Urinary bladder (tissue), 4 donors: ENCODE measurements around the gene AGAP1. TPM values are rescaled to one million over a fixed set of nuclear protein-coding genes. Genes with fewer than 3 reads are reported as not detected.

Source experiments
- DNase-seq: peaks from one replicate; pipeline ENCODE4 v3.0.0-alpha.2; 2015; ENCODE audit errors: extremely low spot score
- H3K27ac ChIP-seq: one replicate; pipeline ENCODE4 v1.5.1; 2013; ENCODE audit warnings: low read depth, mild to moderate bottlenecking, moderate library complexity
- H3K36me3 ChIP-seq: one replicate; pipeline ENCODE4 v1.6.1; 2013; ENCODE audit warnings: mild to moderate bottlenecking, moderate library complexity; ENCODE audit not compliant: insufficient read depth
- H3K4me1 ChIP-seq: one replicate; pipeline ENCODE4 v1.6.1; 2013; ENCODE audit warnings: mild to moderate bottlenecking, moderate library complexity; ENCODE audit not compliant: insufficient read depth
- H3K4me3 ChIP-seq: one replicate; pipeline ENCODE4 v1.5.1; 2013; ENCODE audit warnings: low read depth, low read length
- WGBS: extraction: QIAGEN DNeasy Blood & Tissue Kit; methylation state at CpG from one replicate; pipeline ENCODE4 v1.1.7; 2013; 5-methylcytosine and 5-hydroxymethylcytosine counted together
- polyA plus RNA-seq: library from polyadenylated mRNA; stranded (reverse); fragments of 200-250 nt; gene quantifications from one replicate; pipeline ENCODE4 v1.2.3, GENCODE V29; 2013
- total RNA-seq: library from RNA; depleted of rRNA; stranded (reverse); fragments of >200 nt; gene quantifications from one replicate; pipeline ENCODE4 v1.2.3, GENCODE V29; 2014
- donor health status: healthy with polysubstance abuse.
- donor health status: healthy.

Gene AGAP1
- total and polyA plus RNA-seq, 2 donors, result 12.8 to 24.7 TPM

- H3K27ac ChIP-seq, result no peak overlapping the region
- H3K36me3 ChIP-seq, result no peaks in the 10 kb centered on the region
- no peaks in the 10 kb centered on the region for H3K4me1 ChIP-seq
- WGBS, result 54% methylated on average over 8 of the region's 8 CpGs
- no peak overlapping the region for H3K4me3 ChIP-seq
- DNase-seq, result peak; percentile 64
Measured at GRCh38 chr2:236073867-236074655, 580.2 kb downstream of the AGAP1 start.

DNA sequence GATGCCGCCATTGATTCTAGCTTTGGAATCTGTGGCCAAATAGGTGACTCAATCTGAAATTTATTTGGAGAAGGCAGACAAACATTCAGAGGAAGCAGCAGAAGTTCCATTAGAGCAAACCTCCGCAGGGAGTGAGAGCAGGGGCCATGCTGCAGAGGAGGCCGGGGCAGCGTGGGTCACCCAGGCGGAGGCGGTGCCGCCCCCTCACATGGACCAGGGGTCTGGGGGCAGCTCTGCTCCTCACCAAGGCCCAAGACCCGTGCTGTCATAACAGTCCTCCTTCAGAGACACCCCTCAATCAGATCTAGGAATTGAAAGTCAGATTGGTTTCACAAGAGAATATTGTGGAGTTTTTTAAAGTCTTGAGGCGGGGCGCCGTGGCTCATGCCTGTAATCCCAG lies 582.0 kb downstream of the AGAP1 start:
- Histone ChIP-seq H3K4me1 (no peaks in the 10 kb centered on the region), H3K27ac (no peak overlapping the region), H3K4me3 (no peak overlapping the region), H3K36me3 (no peaks in the 10 kb centered on the region)
- no peak for DNase-seq
- 97% methylated on average over 11 of the region's 11 CpGs for WGBS

GRCh38 chr2:236078297-236079255 lies 584.7 kb downstream of the AGAP1 start:
- Histone ChIP-seq H3K27ac (no peak overlapping the region), H3K36me3 (no peaks in the 10 kb centered on the region), H3K4me3 (no peak overlapping the region), H3K4me1 (no peaks in the 10 kb centered on the region)
- 72% methylated on average over 14 of the region's 14 CpGs for WGBS
- DNase-seq, result no peak

DNA sequence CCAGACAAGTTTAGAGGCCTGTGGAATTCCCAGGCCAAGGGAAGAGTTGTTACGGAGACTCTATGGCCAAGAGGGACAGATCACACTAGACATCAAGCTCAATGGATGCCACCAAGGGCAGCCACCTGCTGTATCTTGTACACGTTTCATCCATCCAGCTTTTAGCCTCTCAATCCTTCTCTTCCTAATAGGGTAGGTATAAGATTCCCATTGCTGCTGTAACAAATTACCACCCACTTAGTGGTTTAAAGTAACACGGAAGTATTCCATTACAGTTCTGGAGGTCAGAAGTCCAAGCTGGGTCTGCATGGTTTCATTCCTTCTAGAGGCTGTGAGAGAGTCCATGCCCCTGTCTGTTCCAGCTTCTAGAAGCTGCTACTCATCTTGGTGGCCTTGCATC lies 586.6 kb downstream of the AGAP1 start:
- H3K27ac ChIP-seq, result no peak overlapping the region
- no peaks in the 10 kb centered on the region for H3K36me3 ChIP-seq
- no peaks in the 10 kb centered on the region for H3K4me1 ChIP-seq
- WGBS, result 98% methylated on average over 3 of the region's 3 CpGs
- no peak overlapping the region for H3K4me3 ChIP-seq
- no peak for DNase-seq

GRCh38 chr2:236081171-236081570 lies 587.3 kb downstream of the AGAP1 start:
- 96% methylated on average over 11 of the region's 11 CpGs for WGBS
- no peak for DNase-seq
- no peak overlapping the region for H3K27ac ChIP-seq
- no peaks in the 10 kb centered on the region for H3K4me1 ChIP-seq
- H3K36me3 ChIP-seq, result no peaks in the 10 kb centered on the region
- H3K4me3 ChIP-seq, result no peak overlapping the region

DNA sequence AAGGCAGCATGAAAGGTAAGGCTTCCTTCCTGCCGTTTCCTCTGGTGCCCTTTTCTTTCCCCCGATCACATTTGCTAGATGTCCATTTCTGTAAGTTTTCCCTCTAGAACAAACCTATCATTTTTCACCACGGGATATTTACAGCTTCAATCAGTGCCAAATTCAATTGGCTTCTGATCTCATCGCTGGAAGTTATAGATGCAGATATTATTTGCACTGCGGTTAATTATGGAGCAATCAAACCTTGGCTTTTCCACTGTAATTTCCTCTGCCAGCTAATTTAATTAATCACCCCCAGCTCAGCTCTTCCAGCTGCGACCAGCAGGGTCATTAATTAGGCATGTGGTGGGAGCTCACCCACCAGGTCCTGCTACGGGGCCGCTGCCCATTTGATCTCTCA lies 588.2 kb downstream of the AGAP1 start:
- DNase-seq, result no peak
- no peak overlapping the region for H3K4me3 ChIP-seq

GRCh38 chr2:236083934-236084333 lies 590.1 kb downstream of the AGAP1 start:
- Histone ChIP-seq H3K36me3 (no peaks in the 10 kb centered on the region), H3K4me3 (no peak overlapping the region), H3K27ac (no peak overlapping the region), H3K4me1 (no peaks in the 10 kb centered on the region)
- WGBS, result 72% methylated on average over 8 of the region's 8 CpGs
- DNase-seq, result no peak

More for the DNA sequence above, 588.2 kb downstream of the AGAP1 start:
- no peaks in the 10 kb centered on the region for H3K36me3 ChIP-seq
- no peaks in the 10 kb centered on the region for H3K4me1 ChIP-seq
- 80% methylated on average over 8 of the region's 8 CpGs for WGBS
- no peak overlapping the region for H3K27ac ChIP-seq

DNA sequence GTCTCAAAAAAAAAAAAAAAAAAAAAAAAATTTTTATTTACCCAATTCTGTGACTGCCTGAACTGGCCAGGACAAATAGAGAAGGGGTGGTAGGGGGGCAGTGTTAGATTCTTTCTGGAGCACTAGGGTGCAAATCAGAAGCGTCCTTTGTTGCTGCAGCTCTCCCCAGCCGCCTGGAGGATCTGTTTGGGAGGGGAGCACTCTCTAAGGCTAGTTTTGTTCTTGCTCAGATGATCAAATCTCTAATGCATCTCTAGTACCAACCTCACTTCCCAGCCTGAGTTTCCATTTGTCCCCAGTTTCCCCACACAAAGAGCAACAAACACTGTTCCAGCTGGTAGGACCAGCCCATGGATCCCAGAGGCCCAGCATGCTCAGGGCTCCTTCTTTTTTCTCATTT lies 591.4 kb downstream of the AGAP1 start:
- Histone ChIP-seq H3K4me3 (no peak overlapping the region), H3K4me1 (no peaks in the 10 kb centered on the region), H3K27ac (no peak overlapping the region), H3K36me3 (no peaks in the 10 kb centered on the region)
- 96% methylated on average over 2 of the region's 2 CpGs for whole genome bisulfite sequencing
- no peak for DNase-seq

DNA sequence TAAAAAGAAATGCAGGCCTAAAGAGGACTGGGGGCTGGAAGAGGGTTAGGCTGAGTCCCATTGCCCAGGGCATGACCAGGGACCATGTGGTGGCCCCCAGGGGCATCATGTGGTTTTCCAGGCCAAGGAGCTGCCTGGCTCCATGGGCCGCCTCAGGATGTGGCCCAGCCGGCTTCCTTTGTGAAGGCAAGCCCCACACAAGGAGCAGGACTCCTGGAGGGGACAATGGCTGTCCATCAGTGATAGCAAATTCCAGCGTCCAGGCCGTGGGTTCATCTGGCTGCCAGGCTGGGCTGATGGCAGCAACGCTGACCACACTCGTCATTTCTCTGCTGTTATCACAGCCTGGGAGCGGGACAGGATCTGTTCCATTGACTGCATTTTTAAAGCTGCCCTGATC lies 591.8 kb downstream of the AGAP1 start:
- H3K4me1 ChIP-seq, result no peaks in the 10 kb centered on the region
- no peaks in the 10 kb centered on the region for H3K36me3 ChIP-seq
- H3K27ac ChIP-seq, result no peak overlapping the region
- 92% methylated on average over 7 of the region's 7 CpGs for WGBS
- no peak overlapping the region for H3K4me3 ChIP-seq
- DNase-seq, result no peak

DNA sequence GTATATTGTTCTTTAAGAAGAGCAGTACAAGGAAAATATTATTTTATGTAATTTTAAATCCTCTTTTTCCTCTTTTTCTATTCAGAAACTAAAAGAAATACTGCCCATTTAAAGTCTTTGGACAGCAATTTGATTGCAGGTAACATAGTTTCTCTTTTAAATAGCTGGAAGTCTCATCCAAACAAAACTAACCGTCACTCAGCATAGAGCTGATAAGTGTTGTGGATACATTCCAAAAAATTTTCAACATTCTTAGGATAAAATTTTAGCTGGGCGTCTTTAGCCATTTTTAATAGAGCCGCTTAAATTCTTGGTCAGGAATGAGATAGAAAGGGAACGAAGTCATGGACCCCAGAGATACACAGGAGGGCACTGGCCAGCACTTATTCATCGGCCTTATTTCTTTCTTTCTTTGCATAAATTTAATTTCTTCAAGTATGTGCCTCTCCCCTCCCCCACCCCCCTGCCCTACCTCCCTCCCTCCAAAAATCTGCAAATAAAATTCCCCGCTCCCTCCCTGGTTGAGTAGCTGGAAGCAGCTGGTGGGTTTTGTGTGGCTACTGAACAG lies 592.6 kb downstream of the AGAP1 start:
- Histone ChIP-seq H3K4me1 (no peaks in the 10 kb centered on the region), H3K36me3 (no peaks in the 10 kb centered on the region), H3K27ac (no peak overlapping the region), H3K4me3 (no peak overlapping the region)
- 65% methylated on average over 6 of the region's 6 CpGs for WGBS
- DNase-seq, result no peak

- H3K4me3 ChIP-seq, result no peak overlapping the region
- no peaks in the 10 kb centered on the region for H3K4me1 ChIP-seq
- DNase-seq, result no peak
- WGBS, result 83% methylated on average over 8 of the region's 8 CpGs
- H3K27ac ChIP-seq, result no peak overlapping the region
- H3K36me3 ChIP-seq, result no peaks in the 10 kb centered on the region
Measured at GRCh38 chr2:236086971-236087465, 593.2 kb downstream of the AGAP1 start.

- Histone ChIP-seq H3K4me3 (no peak overlapping the region), H3K4me1 (no peaks in the 10 kb centered on the region), H3K36me3 (no peaks in the 10 kb centered on the region), H3K27ac (no peak overlapping the region)
- DNase-seq, result no peak
- WGBS, result 87% methylated on average over 8 of the region's 8 CpGs
Measured at GRCh38 chr2:236088368-236089057, 594.7 kb downstream of the AGAP1 start.
